ENCODE measurements around the gene FGG. TPM values are rescaled to one million over a fixed set of nuclear protein-coding genes. Genes with fewer than 3 reads are reported as not detected.

FGG gene
- total and polyA plus RNA-seq, 2 of the 13 experiments (the other 11 are each of a cell fraction or from before 2014, with no cell fraction given) = 1,037 to 2,423 TPM

DNA sequence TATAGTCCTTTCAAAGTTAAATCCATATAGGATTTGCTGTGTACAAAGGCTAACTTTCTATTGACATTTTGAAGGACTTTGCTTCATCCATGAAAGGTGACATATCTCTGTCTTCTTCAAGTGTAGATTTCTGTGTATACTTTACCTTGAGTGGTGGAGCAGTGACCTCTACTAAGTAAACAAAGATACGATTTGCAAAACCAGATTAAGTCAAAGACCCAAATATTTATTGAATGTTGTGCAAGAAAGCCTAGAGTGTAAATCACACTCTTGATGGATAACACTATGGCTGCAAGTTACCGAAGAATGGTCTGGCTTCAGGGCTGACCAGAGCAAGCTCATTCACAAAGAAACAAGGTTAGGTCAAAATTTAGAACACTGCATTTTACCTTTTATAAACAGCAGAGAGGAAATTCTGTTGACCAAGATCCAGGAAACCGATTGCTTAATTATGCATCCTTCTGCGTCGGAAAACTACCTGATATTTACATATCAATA lies 5.4 kb upstream of the FGG start (continued):
- TF ChIP-seq MZF1 (CRISPR knock-in tag; IDR thresholded peaks at IDR 0.05; ENCODE audit: borderline replicate concordance) (no peak), NFE2 (CRISPR knock-in tag; IDR thresholded peaks at IDR 0.05) (no peak), JUN (CRISPR knock-in tag; IDR thresholded peaks at IDR 0.05) (peak; percentile 61; the same call in 1 of the 2 replicates), SIN3A (IDR thresholded peaks at IDR 0.05; ENCODE audit: borderline replicate concordance, low read depth, low read length) (0 out of 2 replicates have a peak, but pooled peaks have one; percentile 27), RNF2 (conservative IDR thresholded peaks at IDR 0.05; ENCODE audit: low read depth) (no peak), ZNF577 (CRISPR knock-in tag; IDR thresholded peaks at IDR 0.05; ENCODE audit: borderline replicate concordance, low read depth) (no peak), ETV5 (CRISPR knock-in tag; IDR thresholded peaks at IDR 0.05; ENCODE audit: borderline replicate concordance) (peak; percentile 59; the same call in 1 of the 2 replicates), SPEN (CRISPR knock-in tag; IDR thresholded peaks at IDR 0.05; ENCODE audit: low read depth) (no peak), TCF7 (IDR thresholded peaks at IDR 0.05; ENCODE audit: low read depth) (peak; percentile 99), ZNF761 (CRISPR knock-in tag; conservative IDR thresholded peaks at IDR 0.05) (0 out of 2 replicates have a peak, but pooled peaks have one; percentile 13), ZNF10 (CRISPR knock-in tag; IDR thresholded peaks at IDR 0.05; ENCODE audit: borderline replicate concordance, low read depth) (no peak), NFE2L1 (CRISPR knock-in tag; IDR thresholded peaks at IDR 0.05; ENCODE audit: borderline replicate concordance) (no peak), SCMH1 (CRISPR knock-in tag; IDR thresholded peaks at IDR 0.05; ENCODE audit: borderline replicate concordance) (no peak), EP300 (IDR thresholded peaks at IDR 0.05; ENCODE audit: low read depth in 2 of 2, low read length in 2 of 2) (peak; percentile 99 to 100), EP300 (CRISPR knock-in tag; IDR thresholded peaks at IDR 0.05; ENCODE audit: borderline replicate concordance) (peak; percentile 100), ZSCAN29 (CRISPR knock-in tag; conservative IDR thresholded peaks at IDR 0.05) (peak; percentile 63; the same call in 1 of the 2 replicates), KDM1A (CRISPR knock-in tag; IDR thresholded peaks at IDR 0.05) (peak; percentile 97), DMAP1 (CRISPR knock-in tag; IDR thresholded peaks at IDR 0.05) (peak; percentile 43; the same call in 1 of the 2 replicates), BHLHE40 (IDR thresholded peaks at IDR 0.05; ENCODE audit: low read length) (peak; percentile 37; the same call in 1 of the 2 replicates)
- TF ChIP-seq, protein P1, sequence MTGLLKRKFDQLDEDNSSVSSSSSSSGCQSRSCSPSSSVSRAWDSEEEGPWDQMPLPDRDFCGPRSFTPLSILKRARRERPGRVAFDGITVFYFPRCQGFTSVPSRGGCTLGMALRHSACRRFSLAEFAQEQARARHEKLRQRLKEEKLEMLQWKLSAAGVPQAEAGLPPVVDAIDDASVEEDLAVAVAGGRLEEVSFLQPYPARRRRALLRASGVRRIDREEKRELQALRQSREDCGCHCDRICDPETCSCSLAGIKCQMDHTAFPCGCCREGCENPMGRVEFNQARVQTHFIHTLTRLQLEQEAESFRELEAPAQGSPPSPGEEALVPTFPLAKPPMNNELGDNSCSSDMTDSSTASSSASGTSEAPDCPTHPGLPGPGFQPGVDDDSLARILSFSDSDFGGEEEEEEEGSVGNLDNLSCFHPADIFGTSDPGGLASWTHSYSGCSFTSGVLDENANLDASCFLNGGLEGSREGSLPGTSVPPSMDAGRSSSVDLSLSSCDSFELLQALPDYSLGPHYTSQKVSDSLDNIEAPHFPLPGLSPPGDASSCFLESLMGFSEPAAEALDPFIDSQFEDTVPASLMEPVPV (CRISPR knock-in tag; IDR thresholded peaks at IDR 0.05) = no peak; the same call in 1 of the 2 replicates
- TF ChIP-seq, protein P2, sequence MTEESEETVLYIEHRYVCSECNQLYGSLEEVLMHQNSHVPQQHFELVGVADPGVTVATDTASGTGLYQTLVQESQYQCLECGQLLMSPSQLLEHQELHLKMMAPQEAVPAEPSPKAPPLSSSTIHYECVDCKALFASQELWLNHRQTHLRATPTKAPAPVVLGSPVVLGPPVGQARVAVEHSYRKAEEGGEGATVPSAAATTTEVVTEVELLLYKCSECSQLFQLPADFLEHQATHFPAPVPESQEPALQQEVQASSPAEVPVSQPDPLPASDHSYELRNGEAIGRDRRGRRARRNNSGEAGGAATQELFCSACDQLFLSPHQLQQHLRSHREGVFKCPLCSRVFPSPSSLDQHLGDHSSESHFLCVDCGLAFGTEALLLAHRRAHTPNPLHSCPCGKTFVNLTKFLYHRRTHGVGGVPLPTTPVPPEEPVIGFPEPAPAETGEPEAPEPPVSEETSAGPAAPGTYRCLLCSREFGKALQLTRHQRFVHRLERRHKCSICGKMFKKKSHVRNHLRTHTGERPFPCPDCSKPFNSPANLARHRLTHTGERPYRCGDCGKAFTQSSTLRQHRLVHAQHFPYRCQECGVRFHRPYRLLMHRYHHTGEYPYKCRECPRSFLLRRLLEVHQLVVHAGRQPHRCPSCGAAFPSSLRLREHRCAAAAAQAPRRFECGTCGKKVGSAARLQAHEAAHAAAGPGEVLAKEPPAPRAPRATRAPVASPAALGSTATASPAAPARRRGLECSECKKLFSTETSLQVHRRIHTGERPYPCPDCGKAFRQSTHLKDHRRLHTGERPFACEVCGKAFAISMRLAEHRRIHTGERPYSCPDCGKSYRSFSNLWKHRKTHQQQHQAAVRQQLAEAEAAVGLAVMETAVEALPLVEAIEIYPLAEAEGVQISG (CRISPR knock-in tag; IDR thresholded peaks at IDR 0.05) = no peak; the same call in 1 of the 2 replicates
- TF ChIP-seq, protein P3, sequence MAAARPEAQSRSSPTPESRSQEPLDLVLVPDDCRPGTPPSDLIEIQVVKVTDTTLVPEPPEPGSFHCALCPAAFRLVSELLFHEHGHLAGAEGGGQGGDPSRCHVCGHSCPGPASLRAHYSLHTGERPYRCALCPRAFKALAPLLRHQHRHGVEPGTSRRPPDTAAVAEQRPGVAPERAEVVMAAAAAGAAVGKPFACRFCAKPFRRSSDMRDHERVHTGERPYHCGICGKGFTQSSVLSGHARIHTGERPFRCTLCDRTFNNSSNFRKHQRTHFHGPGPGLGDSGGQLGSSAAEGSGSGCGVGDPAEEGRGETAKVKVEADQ (CRISPR knock-in tag; IDR thresholded peaks at IDR 0.05; ENCODE audit: borderline replicate concordance) = no peak
- TF ChIP-seq, protein P4, sequence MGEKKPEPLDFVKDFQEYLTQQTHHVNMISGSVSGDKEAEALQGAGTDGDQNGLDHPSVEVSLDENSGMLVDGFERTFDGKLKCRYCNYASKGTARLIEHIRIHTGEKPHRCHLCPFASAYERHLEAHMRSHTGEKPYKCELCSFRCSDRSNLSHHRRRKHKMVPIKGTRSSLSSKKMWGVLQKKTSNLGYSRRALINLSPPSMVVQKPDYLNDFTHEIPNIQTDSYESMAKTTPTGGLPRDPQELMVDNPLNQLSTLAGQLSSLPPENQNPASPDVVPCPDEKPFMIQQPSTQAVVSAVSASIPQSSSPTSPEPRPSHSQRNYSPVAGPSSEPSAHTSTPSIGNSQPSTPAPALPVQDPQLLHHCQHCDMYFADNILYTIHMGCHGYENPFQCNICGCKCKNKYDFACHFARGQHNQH (CRISPR knock-in tag; IDR thresholded peaks at IDR 0.05) = peak; percentile 79; the same call in 1 of the 2 replicates
- TF ChIP-seq, protein P5, sequence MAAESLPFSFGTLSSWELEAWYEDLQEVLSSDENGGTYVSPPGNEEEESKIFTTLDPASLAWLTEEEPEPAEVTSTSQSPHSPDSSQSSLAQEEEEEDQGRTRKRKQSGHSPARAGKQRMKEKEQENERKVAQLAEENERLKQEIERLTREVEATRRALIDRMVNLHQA (CRISPR knock-in tag; IDR thresholded peaks at IDR 0.05) = no peak

Measured in HepG2 (cell line).